ENCODE data around the gene CEMIP. TPM values are rescaled to one million over a fixed set of nuclear protein-coding genes. Genes with fewer than 3 reads are reported as not detected.
A peak's percentile ranks its signal among the peaks of the same experiment; 100 is the strongest.

CEMIP gene
- total RNA-seq, 6 experiments from 2014 or later = 5.8 to 53.2 (median 48.3) TPM

DNA sequence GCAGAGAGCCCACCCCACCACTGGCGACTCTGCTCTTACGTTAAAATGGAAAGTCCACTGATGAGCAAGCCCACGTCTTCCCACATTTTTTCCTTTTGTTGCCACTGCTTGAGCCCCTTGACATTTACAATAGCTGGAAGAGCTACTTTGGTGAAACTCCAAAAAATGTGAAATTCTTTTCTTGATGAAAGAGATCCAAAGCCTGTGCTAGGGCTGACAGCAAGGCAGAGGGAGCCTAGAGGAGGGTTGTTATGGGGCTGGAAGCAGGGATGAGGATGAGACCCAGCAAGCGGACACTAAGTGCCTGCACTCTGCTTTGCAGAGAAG is 97.1 kb downstream of the CEMIP start:
- no peak overlapping the region for H3K4me3 Mint-ChIP-seq
- peaks cover 26% of the 10 kb centered on the region for H3K4me1 Mint-ChIP-seq (ENCODE audit: low read depth)
- no peak for DNase-seq
- H3K27ac Mint-ChIP-seq = no peak overlapping the region
- TF ChIP-seq, protein P1, sequence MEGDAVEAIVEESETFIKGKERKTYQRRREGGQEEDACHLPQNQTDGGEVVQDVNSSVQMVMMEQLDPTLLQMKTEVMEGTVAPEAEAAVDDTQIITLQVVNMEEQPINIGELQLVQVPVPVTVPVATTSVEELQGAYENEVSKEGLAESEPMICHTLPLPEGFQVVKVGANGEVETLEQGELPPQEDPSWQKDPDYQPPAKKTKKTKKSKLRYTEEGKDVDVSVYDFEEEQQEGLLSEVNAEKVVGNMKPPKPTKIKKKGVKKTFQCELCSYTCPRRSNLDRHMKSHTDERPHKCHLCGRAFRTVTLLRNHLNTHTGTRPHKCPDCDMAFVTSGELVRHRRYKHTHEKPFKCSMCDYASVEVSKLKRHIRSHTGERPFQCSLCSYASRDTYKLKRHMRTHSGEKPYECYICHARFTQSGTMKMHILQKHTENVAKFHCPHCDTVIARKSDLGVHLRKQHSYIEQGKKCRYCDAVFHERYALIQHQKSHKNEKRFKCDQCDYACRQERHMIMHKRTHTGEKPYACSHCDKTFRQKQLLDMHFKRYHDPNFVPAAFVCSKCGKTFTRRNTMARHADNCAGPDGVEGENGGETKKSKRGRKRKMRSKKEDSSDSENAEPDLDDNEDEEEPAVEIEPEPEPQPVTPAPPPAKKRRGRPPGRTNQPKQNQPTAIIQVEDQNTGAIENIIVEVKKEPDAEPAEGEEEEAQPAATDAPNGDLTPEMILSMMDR (IDR thresholded peaks at IDR 0.05) = no peak
- peaks cover 8% of the 10 kb centered on the region; the same call in 1 of the 2 replicates for H3K36me3 Mint-ChIP-seq (ENCODE audit: low read depth)
- H3K9me3 Mint-ChIP-seq = no peaks in the 10 kb centered on the region
- peaks cover 23% of the 10 kb centered on the region for H3K27me3 Mint-ChIP-seq (ENCODE audit: insufficient read depth)

DNA sequence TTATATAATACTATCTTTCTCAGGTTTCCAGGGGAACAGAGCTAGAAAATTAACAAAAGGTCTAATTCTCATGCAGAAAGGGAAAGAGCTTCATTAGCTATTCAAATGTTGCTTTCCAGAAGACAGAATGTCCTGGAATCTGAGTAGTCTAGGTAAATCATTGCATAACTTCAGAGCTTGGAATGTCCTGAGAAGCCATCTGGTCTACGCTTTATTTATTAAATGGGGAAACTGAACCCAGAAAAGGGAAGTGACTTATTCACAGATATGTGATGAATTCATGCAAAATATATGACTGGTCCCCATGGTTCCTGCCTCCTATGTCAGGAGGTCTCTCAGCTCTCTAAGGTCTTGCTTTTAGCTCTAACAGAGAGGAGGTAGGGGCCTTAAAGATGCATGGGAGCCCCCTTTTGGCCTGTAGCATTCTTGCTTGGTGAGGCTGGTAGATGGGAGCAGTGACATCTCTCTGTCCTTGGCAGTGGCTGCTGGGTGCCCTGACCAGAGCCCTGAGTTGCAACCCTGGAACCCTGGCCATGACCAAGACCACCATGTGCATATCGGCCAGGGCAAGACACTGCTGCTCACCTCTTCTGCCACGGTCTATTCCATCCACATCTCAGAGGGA is 99.2 kb downstream of the CEMIP start:
- Mint-ChIP-seq H3K4me3 (no peak overlapping the region), H3K27me3 (ENCODE audit: insufficient read depth) (peaks cover 21% of the 10 kb centered on the region), H3K36me3 (ENCODE audit: low read depth) (peaks cover 9% of the 10 kb centered on the region; the same call in 1 of the 2 replicates), H3K9me3 (no peaks in the 10 kb centered on the region), H3K27ac (peak overlapping the region; percentile 36; the same call in 1 of the 2 replicates), H3K4me1 (ENCODE audit: low read depth) (peaks cover 26% of the 10 kb centered on the region)
- peak; percentile 11 for DNase-seq
- TF ChIP-seq, protein P1 (IDR thresholded peaks at IDR 0.05) = no peak

- Mint-ChIP-seq H3K36me3 (ENCODE audit: low read depth) (peaks cover 9% of the 10 kb centered on the region; the same call in 1 of the 2 replicates), H3K27me3 (ENCODE audit: insufficient read depth) (peaks cover 21% of the 10 kb centered on the region), H3K27ac (peak overlapping the region; percentile 36; the same call in 1 of the 2 replicates), H3K9me3 (no peaks in the 10 kb centered on the region), H3K4me1 (ENCODE audit: low read depth) (peaks cover 26% of the 10 kb centered on the region), H3K4me3 (no peak overlapping the region)
- TF ChIP-seq, protein P1 (IDR thresholded peaks at IDR 0.05) = no peak
- DNase-seq = peak; percentile 55
These were observed 99.7 kb downstream of the CEMIP start for GRCh38 chr15:80878867-80879250.

DNA sequence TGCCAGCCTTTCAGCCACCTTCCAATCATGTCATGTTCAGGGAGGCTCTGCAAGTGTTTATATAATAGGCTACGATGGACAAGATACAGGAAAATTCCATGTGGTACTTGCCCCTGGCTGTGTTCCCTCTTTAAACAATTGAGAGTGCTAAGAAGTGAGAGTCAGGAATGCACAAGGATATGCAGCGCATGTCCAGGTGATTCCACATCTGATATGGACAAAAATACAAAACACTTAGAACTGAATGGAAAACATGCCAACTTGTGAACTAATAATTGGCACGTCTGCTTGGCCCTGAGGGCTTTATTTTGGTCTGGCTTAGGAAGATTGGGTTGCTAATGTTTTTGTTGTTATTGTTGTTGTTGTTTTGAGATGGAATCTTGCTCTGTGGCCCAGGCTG is 100.9 kb downstream of the CEMIP start:
- TF ChIP-seq, protein P1 (IDR thresholded peaks at IDR 0.05) = no peak
- no peak overlapping the region for H3K27ac Mint-ChIP-seq
- DNase-seq = no peak
- H3K36me3 Mint-ChIP-seq (ENCODE audit: low read depth) = peaks cover 9% of the 10 kb centered on the region; the same call in 1 of the 2 replicates
- no peak overlapping the region for H3K4me3 Mint-ChIP-seq
- H3K4me1 Mint-ChIP-seq (ENCODE audit: low read depth) = peaks cover 26% of the 10 kb centered on the region
- peaks cover 22% of the 10 kb centered on the region for H3K27me3 Mint-ChIP-seq (ENCODE audit: insufficient read depth)
- H3K9me3 Mint-ChIP-seq = no peaks in the 10 kb centered on the region

- Mint-ChIP-seq H3K27ac (no peak overlapping the region), H3K9me3 (no peaks in the 10 kb centered on the region), H3K4me1 (ENCODE audit: low read depth) (peaks cover 18% of the 10 kb centered on the region), H3K36me3 (ENCODE audit: low read depth) (peaks cover 4% of the 10 kb centered on the region; the same call in 1 of the 2 replicates), H3K4me3 (no peak overlapping the region), H3K27me3 (ENCODE audit: insufficient read depth) (peaks cover 28% of the 10 kb centered on the region)
- no peak for DNase-seq
- TF ChIP-seq, protein P1 (IDR thresholded peaks at IDR 0.05) = no peak
These were observed 104.5 kb downstream of the CEMIP start for GRCh38 chr15:80883641-80884040.

All from HFFc6 (cell line).